ENCODE measurements around the gene KMT2E. TPM values are rescaled to one million over a fixed set of nuclear protein-coding genes. Genes with fewer than 3 reads are reported as not detected.

KMT2E gene
- total RNA-seq, 1 experiment from 2014 or later, result 49.7 TPM

- CTCF ChIA-PET, result interaction anchor here (0.6 to 1.8 kb wide), 5 partner anchors 15 to 1954 kb away, joined by 3 to 7 read pairs (median 3); no protein-coding TSS in a partner anchor
- POLR2A ChIA-PET, result no interaction called here
- no peak overlapping the region for H3K27ac Mint-ChIP-seq (ENCODE audit: low read depth, unreplicated experiment)
- no peaks in the 10 kb centered on the region for H3K9me3 Mint-ChIP-seq (ENCODE audit: unreplicated experiment)
- no peak for TF ChIP-seq CTCF (IDR thresholded peaks at IDR 0.05; ENCODE audit: unreplicated experiment)
- H3K4me3 Mint-ChIP-seq (ENCODE audit: unreplicated experiment), result no peak overlapping the region
- no peak for DNase-seq (ENCODE audit: unreplicated experiment)
- no peaks in the 10 kb centered on the region for H3K27me3 Mint-ChIP-seq (ENCODE audit: insufficient read depth, unreplicated experiment)
- H3K36me3 Mint-ChIP-seq (ENCODE audit: insufficient read depth, unreplicated experiment), result peaks cover 50% of the 10 kb centered on the region
- BruUV-seq (replicated peaks), result no TSS peak
- H3K4me1 Mint-ChIP-seq (ENCODE audit: insufficient read depth, unreplicated experiment), result peaks cover 20% of the 10 kb centered on the region
- intact Hi-C loops (cut with micrococcal nuclease), result no loop called here
Measured at GRCh38 chr7:105055084-105055483, 41.1 kb downstream of the KMT2E start.

GRCh38 chr7:105055621-105056020 is 41.6 kb downstream of the KMT2E start:
- no peaks in the 10 kb centered on the region for H3K9me3 Mint-ChIP-seq (ENCODE audit: unreplicated experiment)
- POLR2A ChIA-PET, result no interaction called here
- no TSS peak for BruUV-seq (replicated peaks)
- H3K36me3 Mint-ChIP-seq (ENCODE audit: insufficient read depth, unreplicated experiment), result peaks cover 54% of the 10 kb centered on the region
- CTCF ChIA-PET, result interaction anchor here (0.6 to 1.8 kb wide), 5 partner anchors 16 to 1955 kb away, joined by 3 to 7 read pairs (median 3); no protein-coding TSS in a partner anchor
- intact Hi-C loops (cut with micrococcal nuclease), result no loop called here
- DNase-seq (ENCODE audit: unreplicated experiment), result no peak
- H3K4me1 Mint-ChIP-seq (ENCODE audit: insufficient read depth, unreplicated experiment), result peaks cover 23% of the 10 kb centered on the region
- no peak for TF ChIP-seq CTCF (IDR thresholded peaks at IDR 0.05; ENCODE audit: unreplicated experiment)
- H3K27me3 Mint-ChIP-seq (ENCODE audit: insufficient read depth, unreplicated experiment), result no peaks in the 10 kb centered on the region
- no peak overlapping the region for H3K4me3 Mint-ChIP-seq (ENCODE audit: unreplicated experiment)
- no peak overlapping the region for H3K27ac Mint-ChIP-seq (ENCODE audit: low read depth, unreplicated experiment)

- Mint-ChIP-seq H3K4me1 (ENCODE audit: insufficient read depth, unreplicated experiment) (peaks cover 29% of the 10 kb centered on the region), H3K27me3 (ENCODE audit: insufficient read depth, unreplicated experiment) (no peaks in the 10 kb centered on the region), H3K4me3 (ENCODE audit: unreplicated experiment) (no peak overlapping the region), H3K9me3 (ENCODE audit: unreplicated experiment) (no peaks in the 10 kb centered on the region), H3K27ac (ENCODE audit: low read depth, unreplicated experiment) (no peak overlapping the region), H3K36me3 (ENCODE audit: insufficient read depth, unreplicated experiment) (peaks cover 43% of the 10 kb centered on the region)
- no TSS peak for BruUV-seq (replicated peaks)
- ChIA-PET CTCF (interaction anchor here (0.6 to 1.2 kb wide), 2 partner anchors 17 to 22 kb away, joined by 4 read pairs; no protein-coding TSS in a partner anchor), POLR2A (interaction anchor here (0.5 kb wide), 1 partner anchor 332 kb away, joined by 3 read pairs; no protein-coding TSS in a partner anchor)
- intact Hi-C loops (cut with micrococcal nuclease), result no loop called here
- no peak for TF ChIP-seq CTCF (IDR thresholded peaks at IDR 0.05; ENCODE audit: unreplicated experiment)
- DNase-seq (ENCODE audit: unreplicated experiment), result no peak
Measured at GRCh38 chr7:105057472-105057871, 43.5 kb downstream of the KMT2E start.

- H3K4me1 Mint-ChIP-seq (ENCODE audit: insufficient read depth, unreplicated experiment), result peaks cover 18% of the 10 kb centered on the region
- H3K9me3 Mint-ChIP-seq (ENCODE audit: unreplicated experiment), result no peaks in the 10 kb centered on the region
- intact Hi-C loops (cut with micrococcal nuclease), result no loop called here
- ChIA-PET CTCF (interaction anchor here (0.7 kb wide), 2 partner anchors 853 to 1535 kb away, joined by 3 to 6 read pairs; partner anchors contain the start of gene ORC5), POLR2A (interaction anchor here (1.1 kb wide), 1 partner anchor 36 kb away, joined by 3 read pairs; no protein-coding TSS in a partner anchor)
- H3K27me3 Mint-ChIP-seq (ENCODE audit: insufficient read depth, unreplicated experiment), result no peaks in the 10 kb centered on the region
- no peak for TF ChIP-seq CTCF (IDR thresholded peaks at IDR 0.05; ENCODE audit: unreplicated experiment)
- no peak for DNase-seq (ENCODE audit: unreplicated experiment)
- no peak overlapping the region for H3K27ac Mint-ChIP-seq (ENCODE audit: low read depth, unreplicated experiment)
- BruUV-seq (replicated peaks), result no TSS peak
- no peak overlapping the region for H3K4me3 Mint-ChIP-seq (ENCODE audit: unreplicated experiment)
- peaks cover 38% of the 10 kb centered on the region for H3K36me3 Mint-ChIP-seq (ENCODE audit: insufficient read depth, unreplicated experiment)
Measured at GRCh38 chr7:105060437-105060836, 46.4 kb downstream of the KMT2E start.

All from MCF 10A (cell line).